ENCODE results near the gene DESI1. TPM values are rescaled to one million over a fixed set of nuclear protein-coding genes. Genes with fewer than 3 reads are reported as not detected.
A peak's percentile ranks its signal among the peaks of the same experiment; 100 is the strongest.

Gene DESI1
- total and polyA plus RNA-seq, 12 donors = 22.7 to 73.1 (median 36.0) TPM

DNA sequence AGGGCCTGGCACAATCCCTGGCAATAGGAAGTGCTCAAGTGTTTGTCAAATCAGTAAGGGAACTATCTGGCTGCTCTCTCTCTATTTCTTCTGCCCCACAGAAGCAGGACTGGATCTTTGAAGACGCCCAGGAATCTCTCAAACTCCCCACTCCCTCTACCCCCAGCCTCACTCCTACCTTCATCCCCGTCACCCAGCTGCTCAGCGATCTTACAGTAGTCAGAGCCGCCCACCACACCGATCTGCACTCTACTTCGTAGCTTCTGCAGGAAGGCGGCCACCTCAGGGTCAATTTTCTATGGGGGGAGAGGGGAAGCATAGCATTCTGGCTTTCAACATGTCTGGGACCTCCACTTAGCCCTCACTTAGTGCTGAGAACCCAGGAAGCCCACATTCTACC is 34.9 kb downstream of the DESI1 start:
- ATAC-seq = no peak
- DNase-seq = no peak
- no peak overlapping the region for H3K27ac ChIP-seq
- H3K4me3 ChIP-seq = no peak overlapping the region
- intact Hi-C loops (cut with DNase I) = loop anchor here in 2 of 10 donors (5.0 kb wide), 2 partner anchors 39 to 44 kb away; partner anchors contain the start of gene POLR3H (in 1 of the 2)
- WGBS, 2 donors = 98 to 99% methylated on average over 7 of the region's 7 CpGs
- H3K4me1 ChIP-seq = peaks cover 4 to 37% (median 19%) of the 10 kb centered on the region in 9 donors
- no peaks in the 10 kb centered on the region for H3K27me3 ChIP-seq
- H3K36me3 ChIP-seq = peaks cover 0 to 45% (median 5%) of the 10 kb centered on the region in 9 donors
- TF ChIP-seq, protein P1, sequence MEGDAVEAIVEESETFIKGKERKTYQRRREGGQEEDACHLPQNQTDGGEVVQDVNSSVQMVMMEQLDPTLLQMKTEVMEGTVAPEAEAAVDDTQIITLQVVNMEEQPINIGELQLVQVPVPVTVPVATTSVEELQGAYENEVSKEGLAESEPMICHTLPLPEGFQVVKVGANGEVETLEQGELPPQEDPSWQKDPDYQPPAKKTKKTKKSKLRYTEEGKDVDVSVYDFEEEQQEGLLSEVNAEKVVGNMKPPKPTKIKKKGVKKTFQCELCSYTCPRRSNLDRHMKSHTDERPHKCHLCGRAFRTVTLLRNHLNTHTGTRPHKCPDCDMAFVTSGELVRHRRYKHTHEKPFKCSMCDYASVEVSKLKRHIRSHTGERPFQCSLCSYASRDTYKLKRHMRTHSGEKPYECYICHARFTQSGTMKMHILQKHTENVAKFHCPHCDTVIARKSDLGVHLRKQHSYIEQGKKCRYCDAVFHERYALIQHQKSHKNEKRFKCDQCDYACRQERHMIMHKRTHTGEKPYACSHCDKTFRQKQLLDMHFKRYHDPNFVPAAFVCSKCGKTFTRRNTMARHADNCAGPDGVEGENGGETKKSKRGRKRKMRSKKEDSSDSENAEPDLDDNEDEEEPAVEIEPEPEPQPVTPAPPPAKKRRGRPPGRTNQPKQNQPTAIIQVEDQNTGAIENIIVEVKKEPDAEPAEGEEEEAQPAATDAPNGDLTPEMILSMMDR (IDR thresholded peaks at IDR 0.05) = no peak
- H3K9me3 ChIP-seq = no peaks in the 10 kb centered on the region

DNA sequence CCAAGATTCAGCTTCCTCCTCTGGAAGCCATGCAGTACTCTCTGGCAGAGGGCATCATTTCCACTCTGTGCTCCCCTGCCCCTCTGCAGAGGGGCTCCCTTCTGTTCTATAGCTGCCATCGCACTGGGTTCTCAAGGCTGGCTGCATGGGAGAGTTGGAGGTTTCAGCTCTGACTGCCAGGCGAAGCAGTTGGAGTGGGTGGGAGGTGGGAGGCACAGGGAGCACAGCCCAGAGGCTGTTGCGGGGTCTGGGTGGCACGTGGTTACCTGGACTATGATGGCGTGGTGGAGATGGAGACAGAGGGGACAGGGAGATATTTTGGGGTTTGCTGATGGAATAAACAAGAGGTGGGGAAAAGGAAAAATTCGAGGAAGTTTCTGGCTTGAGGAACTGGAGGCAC is 36.0 kb downstream of the DESI1 start:
- Histone ChIP-seq H3K27ac (no peak overlapping the region), H3K36me3 (peaks cover 0 to 52% (median 5%) of the 10 kb centered on the region in 9 donors), H3K4me3 (no peak overlapping the region), H3K9me3 (no peaks in the 10 kb centered on the region), H3K4me1 (peaks cover 4 to 30% (median 17%) of the 10 kb centered on the region in 9 donors), H3K27me3 (no peaks in the 10 kb centered on the region)
- TF ChIP-seq, protein P1 (IDR thresholded peaks at IDR 0.05) = no peak
- ATAC-seq (no peak), DNase-seq (no peak)
- intact Hi-C loops (cut with DNase I) = loop anchor here in 2 of 10 donors (5.0 kb wide), 2 partner anchors 38 to 43 kb away; partner anchors contain the start of gene POLR3H (in 1 of the 2)
- 94 to 95% methylated on average over 6 of the region's 6 CpGs for WGBS, 2 donors

DNA sequence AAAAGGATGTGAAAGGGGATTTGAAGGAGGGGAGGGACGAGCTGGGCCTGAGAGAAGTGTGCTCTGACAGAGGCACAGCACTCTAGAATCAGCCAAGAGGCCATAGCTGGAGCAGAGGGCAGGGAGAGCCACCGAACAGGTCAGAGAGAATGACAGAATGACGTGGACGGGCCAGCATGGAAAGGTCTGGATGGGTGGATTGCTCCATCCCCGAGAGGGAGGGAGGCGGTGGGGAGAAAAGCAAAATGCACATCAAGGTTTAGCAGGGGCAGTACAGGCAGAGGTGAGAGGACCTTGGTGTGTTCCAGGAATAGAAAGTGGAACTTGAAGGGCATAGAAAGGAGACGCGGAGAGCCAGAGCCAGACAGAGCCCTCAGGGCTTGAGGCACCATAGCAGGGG is 38.1 kb downstream of the DESI1 start:
- Histone ChIP-seq H3K9me3 (no peaks in the 10 kb centered on the region), H3K4me3 (no peak overlapping the region), H3K4me1 (peaks cover 0 to 34% (median 5%) of the 10 kb centered on the region in 9 donors), H3K27me3 (no peaks in the 10 kb centered on the region), H3K36me3 (peaks cover 0 to 72% (median 5%) of the 10 kb centered on the region in 9 donors), H3K27ac (peak overlapping the region in 8 of 10 donors; percentile 4 to 71 (median 41))
- TF ChIP-seq, protein P1 (IDR thresholded peaks at IDR 0.05) = no peak
- 44 to 58% methylated on average over 8 of the region's 8 CpGs for WGBS, 2 donors
- intact Hi-C loops (cut with DNase I) = no loop called here
- peak in 7 of 8 donors; percentile 15 to 55 (median 32) for ATAC-seq
- no peak for DNase-seq

DNA sequence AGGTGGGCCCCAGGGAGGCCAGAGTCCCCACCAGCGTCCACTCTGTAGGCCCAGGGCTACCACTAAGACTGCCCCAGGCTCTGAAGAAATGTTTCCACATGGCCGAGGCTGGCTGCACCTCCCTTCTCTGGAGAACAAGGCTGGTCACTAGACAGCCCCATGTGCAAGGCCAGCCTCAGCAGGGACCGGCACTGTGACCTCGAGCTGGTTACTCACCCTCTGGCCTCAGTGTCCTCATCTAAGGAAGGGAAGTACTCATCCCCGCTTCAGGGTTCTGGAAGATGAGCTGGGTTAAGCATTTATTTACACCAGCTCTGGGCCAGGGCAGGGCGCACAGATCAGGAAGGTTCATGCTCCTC is 40.9 kb downstream of the DESI1 start:
- no peak for DNase-seq
- WGBS, 2 donors = 86 to 97% methylated on average over 6 of the region's 6 CpGs
- H3K4me3 ChIP-seq = no peak overlapping the region
- no peak overlapping the region for H3K27ac ChIP-seq
- TF ChIP-seq, protein P1 (IDR thresholded peaks at IDR 0.05) = no peak
- peaks cover 0 to 80% (median 2%) of the 10 kb centered on the region in 9 donors for H3K36me3 ChIP-seq
- no peaks in the 10 kb centered on the region for H3K27me3 ChIP-seq
- no peaks in the 10 kb centered on the region for H3K9me3 ChIP-seq
- no peak for ATAC-seq
- peaks cover 7 to 51% (median 13%) of the 10 kb centered on the region in 9 donors for H3K4me1 ChIP-seq
- intact Hi-C loops (cut with DNase I) = no loop called here
